Activated T-cell treated with anti-CD3 and anti-CD28 coated beads, Interleukin-2, amount 50 U/mL, for 72 hours (primary cell): ENCODE results near the gene SLC8B1. TPM values are rescaled to one million over a fixed set of nuclear protein-coding genes. Genes with fewer than 3 reads are reported as not detected.
A peak's percentile ranks its signal among the peaks of the same experiment; 100 is the strongest.

Source experiments
- ATAC-seq, 2 donors: fragments of 150-1000 bp; cut with Tn5 transposase; replicated peaks in 1 of 2; 2 replicates each; pipeline ENCODE4 v1.10.0; 2021; ENCODE audit warnings: moderate library complexity in 2 of 2, mild to moderate bottlenecking in 1 of 2
- DNase-seq, 2 donors: peaks; one replicate each; pipeline ENCODE4 v3.0.0; 2021 to 2022; ENCODE audit warnings: mixed read lengths in 1 of 2
- H3K27ac Mint-ChIP-seq: one replicate; pipeline ENCODE4 v1.8.0; 2022; ENCODE audit warnings: mild to moderate bottlenecking, moderate library complexity, mixed read lengths
- H3K27me3 Mint-ChIP-seq: one replicate; pipeline ENCODE4 v1.8.0; 2022; ENCODE audit warnings: low read depth, mixed read lengths
- H3K36me3 Mint-ChIP-seq, 2 donors: one replicate each; pipeline ENCODE4 v1.8.0; 2022; ENCODE audit warnings: mixed read lengths in 2 of 2, mild to moderate bottlenecking in 1 of 2; ENCODE audit not compliant: insufficient read depth in 2 of 2
- H3K4me1 Mint-ChIP-seq: one replicate; pipeline ENCODE4 v1.8.0; 2022; ENCODE audit warnings: low read depth, mixed read lengths
- H3K4me3 Mint-ChIP-seq, 2 donors: one replicate each; pipeline ENCODE4 v1.8.0; 2022; ENCODE audit warnings: mild to moderate bottlenecking in 2 of 2, mixed read lengths in 2 of 2, moderate library complexity in 2 of 2
- H3K9me3 Mint-ChIP-seq, 2 donors: one replicate each; pipeline ENCODE4 v1.8.0; 2022; ENCODE audit warnings: mixed read lengths in 2 of 2
- total RNA-seq, 2 donors: library from RNA; stranded (reverse); gene quantifications; one replicate each; pipeline ENCODE4 v1.2.3, GENCODE V29; 2022

The SLC8B1 gene
- total RNA-seq, 2 donors from 2014 or later = 25.9 to 27.4 TPM

GRCh38 chr12:113326775-113327395 lies 8.0 kb downstream of the SLC8B1 start:
- peaks cover 0 to 2% of the 10 kb centered on the region in 2 donors for H3K9me3 Mint-ChIP-seq
- no peak for ATAC-seq
- no peaks in the 10 kb centered on the region for H3K27me3 Mint-ChIP-seq

DNA sequence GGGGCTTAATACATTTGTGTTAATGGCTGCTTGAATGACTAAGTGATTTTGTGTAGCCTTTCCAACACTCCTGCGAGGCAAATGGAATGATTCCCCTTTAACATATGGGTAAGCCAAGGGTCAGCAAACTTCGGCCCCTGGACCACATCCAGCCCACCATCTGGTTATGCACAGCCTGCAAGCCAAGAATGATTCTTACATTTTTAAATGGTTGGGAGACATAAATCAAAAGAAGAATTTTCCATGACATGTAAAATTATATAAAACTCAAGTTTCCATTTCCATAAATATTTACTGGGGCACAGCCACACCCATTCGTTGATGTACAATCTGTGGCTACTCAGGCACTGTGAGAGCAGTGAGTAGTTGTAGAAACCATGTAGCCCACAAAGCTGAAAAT lies 9.0 kb downstream of the SLC8B1 start:
- Mint-ChIP-seq H3K4me3 (no peak overlapping the region), H3K9me3 (peaks cover 0 to 2% of the 10 kb centered on the region in 2 donors), H3K4me1 (peaks cover 22% of the 10 kb centered on the region), H3K36me3 (peaks cover 3 to 25% of the 10 kb centered on the region in 2 donors), H3K27me3 (no peaks in the 10 kb centered on the region), H3K27ac (no peak overlapping the region)
- DNase-seq (no peak), ATAC-seq (no peak)

More at GRCh38 chr12:113326775-113327395, 8.0 kb downstream of the SLC8B1 start:
- Mint-ChIP-seq H3K27ac (peak overlapping the region; percentile 24), H3K36me3 (peaks cover 3 to 22% of the 10 kb centered on the region in 2 donors), H3K4me1 (peaks cover 26% of the 10 kb centered on the region), H3K4me3 (no peak overlapping the region)
- DNase-seq = no peak

- no peak for ATAC-seq
- peaks cover 12 to 34% of the 10 kb centered on the region in 2 donors for H3K36me3 Mint-ChIP-seq
- H3K4me3 Mint-ChIP-seq = no peak overlapping the region
- H3K27ac Mint-ChIP-seq = no peak overlapping the region
- H3K4me1 Mint-ChIP-seq = peaks cover 14% of the 10 kb centered on the region
- H3K27me3 Mint-ChIP-seq = no peaks in the 10 kb centered on the region
- H3K9me3 Mint-ChIP-seq = peaks cover 0 to 6% of the 10 kb centered on the region in 2 donors
- DNase-seq = no peak
Observed at GRCh38 chr12:113322343-113322742, 12.6 kb downstream of the SLC8B1 start.

DNA sequence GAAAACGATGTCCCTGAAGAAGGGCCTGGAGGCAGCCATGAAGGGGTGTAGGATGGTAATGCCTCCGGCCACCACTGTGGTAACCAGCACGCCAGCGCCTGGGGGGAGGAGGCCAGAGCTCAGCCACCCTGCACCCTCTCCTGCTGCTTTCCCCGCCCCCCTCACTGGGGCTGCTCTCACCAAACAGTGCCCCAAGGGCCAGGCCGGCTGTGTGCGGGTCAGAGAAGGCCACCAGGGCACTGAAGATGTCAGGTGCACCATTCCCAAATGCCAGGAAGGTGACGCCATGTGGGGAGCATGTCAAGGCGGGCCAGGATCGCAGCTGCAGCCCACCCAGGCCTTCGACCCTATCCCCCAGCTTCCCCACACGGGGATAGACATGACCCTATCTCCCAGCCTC lies 14.5 kb downstream of the SLC8B1 start:
- Mint-ChIP-seq H3K9me3 (peaks cover 0 to 6% of the 10 kb centered on the region in 2 donors), H3K4me3 (no peak overlapping the region), H3K36me3 (peaks cover 12 to 34% of the 10 kb centered on the region in 2 donors), H3K4me1 (peaks cover 14% of the 10 kb centered on the region), H3K27ac (no peak overlapping the region), H3K27me3 (no peaks in the 10 kb centered on the region)
- DNase-seq = no peak
- ATAC-seq = no peak

DNA sequence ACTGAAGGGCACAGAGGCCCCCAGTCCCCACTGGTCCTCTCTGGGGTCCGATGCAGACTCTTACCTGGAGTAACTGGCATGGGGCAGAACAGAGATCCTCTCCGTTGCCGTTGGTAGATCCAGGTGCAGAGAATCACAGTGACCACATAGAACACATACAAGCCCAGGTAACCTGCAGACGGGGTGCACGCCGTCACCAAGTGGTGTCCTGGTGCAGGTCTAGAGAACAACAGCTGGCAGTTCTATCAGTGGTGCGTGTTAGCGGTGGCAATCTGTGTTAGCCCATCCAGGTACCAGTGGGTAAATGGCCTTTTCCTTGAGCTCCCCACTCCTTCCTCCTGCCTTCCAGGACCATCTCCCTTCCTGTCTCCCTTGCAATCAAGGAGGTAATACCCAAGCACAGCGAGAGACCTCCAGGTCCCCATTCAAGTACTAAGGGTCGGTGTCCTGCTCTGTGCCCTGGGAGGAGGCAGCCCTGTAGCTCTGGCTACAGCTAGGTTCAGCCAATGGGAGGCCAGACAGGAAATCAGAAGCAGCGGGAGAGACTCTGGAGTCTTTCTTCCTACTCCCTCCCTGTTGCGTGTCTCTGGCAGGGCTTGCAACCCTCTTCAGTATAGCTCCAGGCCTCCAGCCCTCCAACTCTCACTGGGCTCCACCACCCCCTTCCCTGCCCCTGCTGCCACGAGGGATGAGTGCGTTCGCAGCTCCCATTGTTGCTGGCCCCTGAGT lies 15.8 kb downstream of the SLC8B1 start:
- ATAC-seq = no peak
- Mint-ChIP-seq H3K27ac (no peak overlapping the region), H3K27me3 (no peaks in the 10 kb centered on the region), H3K4me3 (no peak overlapping the region), H3K36me3 (peaks cover 12 to 36% of the 10 kb centered on the region in 2 donors), H3K4me1 (peaks cover 14% of the 10 kb centered on the region), H3K9me3 (peaks cover 0 to 6% of the 10 kb centered on the region in 2 donors)
- no peak for DNase-seq

DNA sequence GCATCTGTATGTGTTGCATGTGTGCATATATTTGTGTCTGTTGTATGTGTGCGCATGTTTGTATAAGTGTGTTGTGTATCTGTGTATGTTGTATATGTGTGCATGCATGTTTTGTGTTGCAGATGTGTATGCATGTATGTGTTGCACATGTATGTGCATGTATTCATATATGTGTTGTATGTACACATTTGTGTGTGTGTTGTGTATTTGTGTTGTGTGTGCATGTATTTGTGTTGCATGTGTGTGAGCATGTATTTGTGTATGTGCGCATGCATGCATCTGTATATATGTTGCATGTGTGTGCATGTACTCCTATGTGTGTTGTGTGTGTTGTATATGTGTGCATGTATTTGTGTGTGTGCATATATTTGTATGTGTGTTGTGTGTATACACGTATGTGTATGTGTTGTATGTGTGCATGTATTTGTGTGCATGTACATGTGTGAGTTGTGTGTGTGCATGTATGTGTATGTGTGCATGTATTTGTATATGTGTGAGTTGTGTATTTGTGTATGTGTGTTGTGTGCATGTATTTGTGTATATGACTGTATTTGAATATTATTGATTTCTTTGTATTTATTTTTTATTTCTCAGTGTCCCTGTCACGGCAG lies 16.8 kb downstream of the SLC8B1 start:
- Mint-ChIP-seq H3K27ac (no peak overlapping the region), H3K4me1 (peaks cover 7% of the 10 kb centered on the region), H3K4me3 (no peak overlapping the region), H3K36me3 (peaks cover 12 to 40% of the 10 kb centered on the region in 2 donors), H3K27me3 (no peaks in the 10 kb centered on the region), H3K9me3 (peaks cover 0 to 6% of the 10 kb centered on the region in 2 donors)
- DNase-seq = no peak
- no peak for ATAC-seq

DNA sequence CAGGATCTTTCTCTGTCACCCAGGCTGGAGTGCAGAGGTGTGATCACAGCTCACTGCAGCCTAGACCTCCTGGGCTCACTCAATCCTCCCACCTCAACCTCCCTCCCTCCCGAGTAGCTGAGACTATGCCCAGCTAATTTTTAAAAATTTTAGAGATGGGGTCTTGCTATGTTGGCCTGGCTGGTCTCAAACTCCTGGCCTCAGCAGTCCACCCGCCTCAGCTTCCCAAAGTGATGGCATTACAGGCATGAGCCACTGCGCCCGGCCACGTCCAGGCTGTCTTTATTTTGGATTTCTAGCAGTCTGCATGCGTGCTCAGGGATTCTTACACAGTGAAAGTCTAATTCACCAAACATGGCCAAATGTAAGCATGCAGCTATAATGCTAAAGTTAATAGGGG lies 17.8 kb downstream of the SLC8B1 start:
- peaks cover 11 to 33% of the 10 kb centered on the region in 2 donors for H3K36me3 Mint-ChIP-seq
- no peak overlapping the region for H3K27ac Mint-ChIP-seq
- no peak for DNase-seq
- H3K27me3 Mint-ChIP-seq = no peaks in the 10 kb centered on the region
- H3K9me3 Mint-ChIP-seq = peaks cover 0 to 4% of the 10 kb centered on the region in 2 donors
- H3K4me3 Mint-ChIP-seq = no peak overlapping the region
- no peak for ATAC-seq
- H3K4me1 Mint-ChIP-seq = no peaks in the 10 kb centered on the region

DNA sequence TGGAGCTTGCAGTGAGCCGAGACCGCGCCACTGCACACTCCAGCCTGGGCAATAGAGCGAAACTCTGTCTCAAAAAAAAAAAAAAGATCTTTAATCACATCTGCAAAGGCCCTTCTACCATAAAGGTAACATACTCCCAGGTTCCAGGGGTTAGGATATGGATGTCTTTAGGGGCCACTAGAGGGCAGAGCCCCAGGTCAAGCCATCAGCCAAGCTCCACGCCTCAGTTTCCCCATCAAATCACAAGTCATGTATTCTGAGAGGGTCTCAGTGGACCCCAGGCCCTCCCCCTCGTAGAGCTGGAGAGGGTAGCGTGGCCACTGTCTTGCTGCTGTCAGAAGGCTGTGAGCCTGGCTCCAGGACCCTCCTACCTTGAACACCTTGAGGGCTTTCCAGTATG lies 18.8 kb downstream of the SLC8B1 start:
- no peak overlapping the region for H3K27ac Mint-ChIP-seq
- peaks cover 11 to 32% of the 10 kb centered on the region in 2 donors for H3K36me3 Mint-ChIP-seq
- ATAC-seq (no peak), DNase-seq (no peak)
- no peaks in the 10 kb centered on the region for H3K27me3 Mint-ChIP-seq
- no peak overlapping the region for H3K4me3 Mint-ChIP-seq
- peaks cover 0 to 4% of the 10 kb centered on the region in 2 donors for H3K9me3 Mint-ChIP-seq
- no peaks in the 10 kb centered on the region for H3K4me1 Mint-ChIP-seq

GRCh38 chr12:113315358-113315757 lies 19.6 kb downstream of the SLC8B1 start:
- Mint-ChIP-seq H3K4me1 (no peaks in the 10 kb centered on the region), H3K36me3 (peaks cover 11 to 34% of the 10 kb centered on the region in 2 donors), H3K27me3 (no peaks in the 10 kb centered on the region), H3K4me3 (no peak overlapping the region), H3K9me3 (peaks cover 0 to 4% of the 10 kb centered on the region in 2 donors), H3K27ac (no peak overlapping the region)
- ATAC-seq (no peak), DNase-seq (no peak)

DNA sequence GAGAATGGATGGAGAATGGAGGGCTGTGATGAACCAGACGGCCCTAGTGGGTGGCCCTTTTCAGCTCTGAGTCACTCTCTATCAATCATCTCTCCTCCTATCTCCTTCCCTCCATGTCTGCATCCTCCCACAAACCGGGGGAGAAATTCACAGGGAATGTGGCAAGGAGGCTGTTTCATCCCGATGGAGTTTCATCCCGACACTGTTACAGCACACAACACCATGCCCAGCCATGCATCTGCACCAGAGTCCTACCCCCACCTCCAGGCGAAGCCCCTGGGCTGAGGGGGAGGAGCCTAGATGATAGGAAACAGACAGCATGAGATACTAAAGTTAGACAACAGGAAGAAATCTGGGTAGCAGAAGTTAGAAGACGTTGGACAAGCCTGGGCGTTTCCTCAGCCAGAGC lies 20.8 kb downstream of the SLC8B1 start:
- DNase-seq (no peak), ATAC-seq (no peak)
- Mint-ChIP-seq H3K27me3 (no peaks in the 10 kb centered on the region), H3K4me3 (no peak overlapping the region), H3K27ac (no peak overlapping the region), H3K36me3 (peaks cover 11 to 32% of the 10 kb centered on the region in 2 donors), H3K9me3 (peaks cover 0 to 4% of the 10 kb centered on the region in 2 donors), H3K4me1 (no peaks in the 10 kb centered on the region)

GRCh38 chr12:113310489-113310888 lies 24.4 kb downstream of the SLC8B1 start:
- ATAC-seq (no peak), DNase-seq (no peak)
- H3K9me3 Mint-ChIP-seq = no peaks in the 10 kb centered on the region
- no peaks in the 10 kb centered on the region for H3K27me3 Mint-ChIP-seq
- peaks cover 0 to 17% of the 10 kb centered on the region in 2 donors for H3K36me3 Mint-ChIP-seq
- H3K4me1 Mint-ChIP-seq = no peaks in the 10 kb centered on the region
- H3K27ac Mint-ChIP-seq = peak overlapping the region; percentile 81
- H3K4me3 Mint-ChIP-seq = no peak overlapping the region

DNA sequence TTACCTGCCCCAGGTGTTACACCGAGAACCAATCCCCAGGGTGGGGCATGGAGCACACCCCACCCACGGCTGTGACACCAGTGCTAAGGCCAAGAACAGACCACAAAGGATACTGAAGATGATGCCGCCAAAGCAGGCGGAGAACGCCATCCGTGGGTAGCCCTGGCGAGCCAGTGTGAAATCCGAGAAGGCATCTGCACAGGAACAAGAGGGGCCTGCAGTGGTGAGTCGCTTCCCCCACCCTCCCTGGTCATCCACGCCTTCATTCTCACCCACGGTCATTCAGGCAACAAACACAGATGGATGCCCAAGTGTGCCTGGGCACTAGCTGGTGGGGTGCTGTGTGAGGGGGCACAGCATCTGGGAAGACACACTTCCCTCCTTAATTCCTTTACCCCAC lies 28.5 kb downstream of the SLC8B1 start:
- no peak for DNase-seq
- H3K27ac Mint-ChIP-seq = no peak overlapping the region
- no peak overlapping the region for H3K4me3 Mint-ChIP-seq
- H3K9me3 Mint-ChIP-seq = no peaks in the 10 kb centered on the region
- H3K36me3 Mint-ChIP-seq = peaks cover 1 to 16% of the 10 kb centered on the region in 2 donors
- no peaks in the 10 kb centered on the region for H3K27me3 Mint-ChIP-seq
- peaks cover 18% of the 10 kb centered on the region for H3K4me1 Mint-ChIP-seq
- ATAC-seq = no peak

DNA sequence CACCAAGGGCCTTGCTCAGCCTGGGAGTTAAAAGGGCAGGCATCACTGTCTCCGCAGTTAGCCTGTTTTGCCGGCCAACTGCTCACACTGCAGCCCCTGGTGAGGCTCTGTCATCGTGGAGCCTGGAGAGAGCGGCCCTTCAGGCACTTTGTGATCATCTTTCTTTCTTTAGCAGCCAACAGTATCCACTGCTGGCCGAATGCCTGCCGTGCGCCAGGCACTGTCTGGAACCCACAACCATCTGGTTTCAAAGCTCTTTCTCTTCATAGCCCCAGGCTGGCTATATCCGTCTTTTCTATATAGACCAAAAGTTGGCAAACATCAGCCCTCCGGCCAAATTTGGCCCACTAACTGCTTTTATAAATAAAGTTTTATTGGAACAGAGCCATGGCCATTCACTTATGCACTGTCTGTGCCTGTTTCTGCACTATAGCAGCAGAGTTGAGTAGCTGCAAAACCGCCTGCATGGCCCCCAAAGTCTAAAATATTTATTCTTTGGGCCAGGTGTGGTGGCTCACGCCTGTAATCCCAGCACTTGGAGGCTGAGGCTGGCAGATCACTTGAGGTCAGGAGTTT lies 29.5 kb downstream of the SLC8B1 start:
- DNase-seq = no peak
- no peak overlapping the region for H3K4me3 Mint-ChIP-seq
- peaks cover 1 to 10% of the 10 kb centered on the region in 2 donors for H3K36me3 Mint-ChIP-seq
- H3K27me3 Mint-ChIP-seq = no peaks in the 10 kb centered on the region
- peaks cover 18% of the 10 kb centered on the region for H3K4me1 Mint-ChIP-seq
- no peaks in the 10 kb centered on the region for H3K9me3 Mint-ChIP-seq
- H3K27ac Mint-ChIP-seq = no peak overlapping the region
- no peak for ATAC-seq
